HUES48 (cell line): ENCODE results near the gene SLC66A1.

Experiments used
- H3K27ac ChIP-seq: one replicate; pipeline ENCODE4 v1.7.0; 2013; ENCODE audit warnings: low read depth, low read length, inconsistent platforms
- H3K27me3 ChIP-seq: 2 replicates; pipeline ENCODE4 v1.6.1; 2013; ENCODE audit warnings: mild to moderate bottlenecking, low read length; ENCODE audit not compliant: control insufficient read depth, insufficient read depth
- H3K36me3 ChIP-seq: 2 replicates; pipeline ENCODE4 v1.6.1; 2013; ENCODE audit warnings: low read length; ENCODE audit not compliant: control insufficient read depth, insufficient read depth
- H3K4me1 ChIP-seq: 2 replicates; pipeline ENCODE4 v1.6.1; 2013; ENCODE audit warnings: mild to moderate bottlenecking, low read length; ENCODE audit not compliant: control insufficient read depth, insufficient read depth
- H3K4me3 ChIP-seq: 2 replicates; pipeline ENCODE4 v1.5.1; 2013; ENCODE audit warnings: mild to moderate bottlenecking, low read depth, low read length
- H3K9ac ChIP-seq: 2 replicates; pipeline ENCODE4 v1.6.1; 2013; ENCODE audit warnings: mild to moderate bottlenecking, low read depth, low read length, moderate library complexity
- H3K9me3 ChIP-seq: 2 replicates; pipeline ENCODE4 v1.6.1; 2013; ENCODE audit warnings: low read length; ENCODE audit not compliant: control insufficient read depth, insufficient read depth

The SLC66A1 gene

GRCh38 chr1:19306941-19307340 lies 5.2 kb upstream of the SLC66A1 start:
- Histone ChIP-seq H3K36me3 (peaks cover 55% of the 10 kb centered on the region), H3K4me1 (no peaks in the 10 kb centered on the region), H3K9me3 (no peaks in the 10 kb centered on the region), H3K9ac (no peak overlapping the region), H3K27ac (no peak overlapping the region), H3K27me3 (peaks cover 6% of the 10 kb centered on the region), H3K4me3 (no peak overlapping the region)

- Histone ChIP-seq H3K4me3 (no peak overlapping the region), H3K27ac (no peak overlapping the region), H3K9me3 (no peaks in the 10 kb centered on the region), H3K9ac (no peak overlapping the region), H3K36me3 (peaks cover 52% of the 10 kb centered on the region), H3K4me1 (0 out of 2 replicates have a peak, but pooled peaks cover 3% of the 10 kb centered on the region), H3K27me3 (peaks cover 6% of the 10 kb centered on the region)
Observed at GRCh38 chr1:19307794-19308508, 4.2 kb upstream of the SLC66A1 start.

- Histone ChIP-seq H3K9me3 (no peaks in the 10 kb centered on the region), H3K4me1 (0 out of 2 replicates have a peak, but pooled peaks cover 6% of the 10 kb centered on the region), H3K27ac (no peak overlapping the region), H3K9ac (no peak overlapping the region), H3K27me3 (peaks cover 9% of the 10 kb centered on the region), H3K4me3 (no peak overlapping the region), H3K36me3 (peaks cover 46% of the 10 kb centered on the region)
Observed at GRCh38 chr1:19308509-19308907, 3.6 kb upstream of the SLC66A1 start.

- 0 out of 2 replicates have a peak, but pooled peaks cover 6% of the 10 kb centered on the region for H3K4me1 ChIP-seq
- peaks cover 9% of the 10 kb centered on the region for H3K27me3 ChIP-seq
- peaks cover 47% of the 10 kb centered on the region for H3K36me3 ChIP-seq
- H3K4me3 ChIP-seq, result no peak overlapping the region
- no peak overlapping the region for H3K9ac ChIP-seq
- no peaks in the 10 kb centered on the region for H3K9me3 ChIP-seq
- no peak overlapping the region for H3K27ac ChIP-seq
Observed at GRCh38 chr1:19309123-19309813, 2.9 kb upstream of the SLC66A1 start.

GRCh38 chr1:19310061-19310460 lies 2.1 kb upstream of the SLC66A1 start:
- H3K27me3 ChIP-seq, result peaks cover 9% of the 10 kb centered on the region
- H3K9ac ChIP-seq, result no peak overlapping the region
- no peaks in the 10 kb centered on the region for H3K9me3 ChIP-seq
- no peak overlapping the region for H3K27ac ChIP-seq
- H3K4me3 ChIP-seq, result no peak overlapping the region
- 0 out of 2 replicates have a peak, but pooled peaks cover 6% of the 10 kb centered on the region for H3K4me1 ChIP-seq
- peaks cover 40% of the 10 kb centered on the region for H3K36me3 ChIP-seq

GRCh38 chr1:19310720-19311502 lies 1.2 kb upstream of the SLC66A1 start:
- peak overlapping the region; percentile 87 for H3K4me3 ChIP-seq
- no peak overlapping the region for H3K27ac ChIP-seq
- peaks cover 32% of the 10 kb centered on the region for H3K36me3 ChIP-seq
- H3K4me1 ChIP-seq, result 0 out of 2 replicates have a peak, but pooled peaks cover 6% of the 10 kb centered on the region
- H3K27me3 ChIP-seq, result peaks cover 9% of the 10 kb centered on the region
- no peaks in the 10 kb centered on the region for H3K9me3 ChIP-seq
- H3K9ac ChIP-seq, result no peak overlapping the region

GRCh38 chr1:19311503-19311930 lies 609 bp upstream of the SLC66A1 start:
- 0 out of 2 replicates have a peak, but pooled peaks cover 6% of the 10 kb centered on the region for H3K4me1 ChIP-seq
- peaks cover 9% of the 10 kb centered on the region for H3K27me3 ChIP-seq
- H3K4me3 ChIP-seq, result peak overlapping the region; percentile 87
- H3K9me3 ChIP-seq, result no peaks in the 10 kb centered on the region
- H3K27ac ChIP-seq, result no peak overlapping the region
- H3K9ac ChIP-seq, result peak overlapping the region; percentile 73; the same call in 1 of the 2 replicates
- H3K36me3 ChIP-seq, result peaks cover 29% of the 10 kb centered on the region

- 0 out of 2 replicates have a peak, but pooled peaks cover 6% of the 10 kb centered on the region for H3K4me1 ChIP-seq
Observed at GRCh38 chr1:19312782-19313635, 883 bp downstream of the SLC66A1 start.

GRCh38 chr1:19313636-19313959 lies 1.5 kb downstream of the SLC66A1 start:
- Histone ChIP-seq H3K27me3 (peaks cover 9% of the 10 kb centered on the region), H3K36me3 (peaks cover 17% of the 10 kb centered on the region), H3K4me3 (no peak overlapping the region), H3K4me1 (0 out of 2 replicates have a peak, but pooled peaks cover 6% of the 10 kb centered on the region), H3K9ac (no peak overlapping the region), H3K27ac (no peak overlapping the region), H3K9me3 (no peaks in the 10 kb centered on the region)

More at GRCh38 chr1:19312782-19313635, 883 bp downstream of the SLC66A1 start:
- peak overlapping the region; percentile 87 for H3K4me3 ChIP-seq
- peak overlapping the region; percentile 57 for H3K27ac ChIP-seq
- H3K9ac ChIP-seq, result peak overlapping the region; percentile 72
- H3K9me3 ChIP-seq, result no peaks in the 10 kb centered on the region
- H3K27me3 ChIP-seq, result peaks cover 9% of the 10 kb centered on the region
- H3K36me3 ChIP-seq, result peaks cover 19% of the 10 kb centered on the region
